Natural killer cell treated with Interleukin-12 subunit alpha and Interleukin-12 subunit beta and Interleukin-15 and Interleukin-18, amount 100 ng/mL, for 72 hours (primary cell): Measurements from ENCODE around the gene MAP2K3. TPM values are rescaled to one million over a fixed set of nuclear protein-coding genes. Genes with fewer than 3 reads are reported as not detected.

Experiments used
- ATAC-seq, 2 donors: fragments of 150-1000 bp; cut with Tn5 transposase in 1 of 2; sonication (Bioruptor Pico), chemical (Tn5 transposase) in 1 of 2; 2 replicates each; pipeline ENCODE4 v1.10.0; 2021
- DNase-seq: peaks from one replicate; pipeline ENCODE4 v3.0.0; 2022; ENCODE audit warnings: low spot score
- H3K27ac Mint-ChIP-seq, 2 donors: 1 replicate in 1 of 2; 2 replicates in 1 of 2; pipeline ENCODE4 v1.8.0; 2022; ENCODE audit warnings: mixed read lengths in 2 of 2, mild to moderate bottlenecking in 1 of 2, moderate library complexity in 1 of 2
- H3K27me3 Mint-ChIP-seq, 2 donors: 1 replicate in 1 of 2; 2 replicates in 1 of 2; pipeline ENCODE4 v1.8.0; 2022; ENCODE audit warnings: mixed read lengths in 2 of 2
- H3K36me3 Mint-ChIP-seq: one replicate; pipeline ENCODE4 v1.8.0; 2022; ENCODE audit warnings: mixed read lengths
- H3K4me1 Mint-ChIP-seq, 2 donors: 1 replicate in 1 of 2; 2 replicates in 1 of 2; pipeline ENCODE4 v1.8.0; 2022; ENCODE audit warnings: low read depth in 2 of 2, mixed read lengths in 2 of 2, mild to moderate bottlenecking in 1 of 2
- H3K4me3 Mint-ChIP-seq: one replicate; pipeline ENCODE4 v1.8.0; 2022; ENCODE audit warnings: mixed read lengths
- H3K9me3 Mint-ChIP-seq: 2 replicates; pipeline ENCODE4 v1.8.0; 2022; ENCODE audit warnings: mixed read lengths
- total RNA-seq, 2 donors: library from RNA; stranded (reverse); gene quantifications; one replicate each; pipeline ENCODE4 v1.2.3, GENCODE V29; 2022

Gene MAP2K3
- total RNA-seq, 2 donors from 2014 or later = 92.9 to 98.3 TPM

DNA sequence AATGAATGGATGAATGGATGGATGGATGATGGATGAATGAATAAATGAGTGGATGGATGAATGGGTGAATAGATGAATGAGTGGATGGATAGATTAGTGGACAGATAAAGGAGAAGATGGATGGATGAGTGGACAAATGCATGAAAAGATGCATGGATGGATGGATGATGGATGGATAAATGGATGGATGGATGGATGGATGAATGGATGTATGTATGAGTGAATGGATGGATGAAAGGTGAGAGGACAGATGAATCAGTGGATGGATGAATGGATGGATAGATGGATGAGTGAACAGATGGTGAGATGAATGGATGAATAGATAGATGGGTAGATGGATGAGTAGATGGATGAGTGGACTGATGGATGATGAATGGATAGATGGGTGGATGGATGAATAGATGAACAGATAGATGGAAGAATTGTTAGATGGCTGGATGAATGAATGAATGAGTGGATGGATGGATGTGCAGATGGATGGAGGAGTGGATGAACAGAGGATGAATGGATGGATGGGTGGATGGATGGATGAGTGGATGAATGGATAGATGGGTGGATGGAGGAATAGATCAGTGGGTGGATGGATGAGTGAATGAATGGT is 77.9 kb downstream of the MAP2K3 start:
- Mint-ChIP-seq H3K36me3 (no peaks in the 10 kb centered on the region), H3K9me3 (no peaks in the 10 kb centered on the region), H3K4me3 (no peak overlapping the region), H3K27me3 (no peaks in the 10 kb centered on the region), H3K4me1 (peaks cover 0 to 5% of the 10 kb centered on the region in 2 donors), H3K27ac (no peak overlapping the region)
- no peak for DNase-seq
- no peak for ATAC-seq

DNA sequence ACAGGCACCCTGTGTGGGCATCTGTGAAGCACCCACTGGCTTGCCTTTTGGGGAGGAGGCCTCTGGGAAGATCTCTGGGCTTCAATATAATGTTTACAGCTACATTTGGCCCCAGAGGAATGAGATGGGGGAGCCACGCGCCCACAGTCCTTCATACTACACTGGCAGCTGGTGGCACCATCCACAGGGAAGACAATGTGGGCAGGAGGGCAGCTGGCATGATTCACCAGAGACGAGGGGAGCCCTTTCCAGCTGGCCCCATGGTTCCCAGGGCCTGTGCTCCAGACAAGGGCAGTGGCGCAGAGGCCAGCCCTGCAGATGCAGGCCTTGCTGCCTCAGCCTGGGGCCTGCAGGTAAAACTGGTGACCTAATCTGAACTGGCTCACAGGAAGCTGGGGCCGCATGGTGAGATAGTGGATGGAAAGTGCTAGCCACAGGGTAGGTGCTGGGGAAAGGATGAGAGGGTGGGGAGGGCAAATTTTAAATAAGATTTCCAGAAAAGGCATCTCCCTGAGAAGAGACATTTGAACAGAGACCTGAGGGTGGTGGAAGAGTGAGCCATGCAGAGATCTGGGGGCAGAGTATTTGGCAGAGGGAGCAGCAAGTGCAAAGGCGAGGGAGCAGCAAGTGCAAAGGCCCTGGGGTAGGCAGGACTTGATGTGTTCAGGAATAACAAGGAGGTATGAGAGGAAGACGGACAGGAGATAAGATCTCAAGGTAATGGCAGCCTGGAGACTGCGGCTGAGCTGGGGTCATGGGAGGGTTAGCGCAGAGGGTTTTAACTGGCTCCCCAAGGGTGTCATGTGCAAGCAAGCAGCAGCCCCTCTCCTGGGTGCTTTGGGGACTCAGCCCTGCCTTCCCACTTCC is 79.5 kb downstream of the MAP2K3 start:
- no peaks in the 10 kb centered on the region for H3K9me3 Mint-ChIP-seq
- H3K4me1 Mint-ChIP-seq = peaks cover 0 to 5% of the 10 kb centered on the region in 2 donors
- DNase-seq (no peak), ATAC-seq (no peak)
- no peak overlapping the region for H3K4me3 Mint-ChIP-seq
- no peaks in the 10 kb centered on the region for H3K27me3 Mint-ChIP-seq
- no peak overlapping the region for H3K27ac Mint-ChIP-seq
- no peaks in the 10 kb centered on the region for H3K36me3 Mint-ChIP-seq

Other genes with a start within 250 kb of the MAP2K3 start
- 100 to 1,000 TPM; 102 to 179 TPM for gene USP22, start 241.7 kb upstream of the MAP2K3 start, total RNA-seq
- gene DHRS7B, start 157.7 kb upstream of the MAP2K3 start, total RNA-seq = 10 to 100 TPM; 22.2 to 23.8 TPM
- 10 to 100 TPM; 23.9 to 30.7 TPM for gene TMEM11, start 70.5 kb upstream of the MAP2K3 start, total RNA-seq
- 1 to 10 TPM; 1.9 to 3.0 TPM for gene NATD1, start 31.3 kb upstream of the MAP2K3 start, total RNA-seq
- gene KCNJ12, start 91.6 kb downstream of the MAP2K3 start, total RNA-seq = not detected